Endothelial cell (in vitro differentiated cells): ENCODE measurements around the gene GLIPR1. TPM values are rescaled to one million over a fixed set of nuclear protein-coding genes. Genes with fewer than 3 reads are reported as not detected.

Experiments
- DNase-seq: peaks from one replicate; pipeline ENCODE4 v3.0.0; 2021; ENCODE audit warnings: low spot score
- H3K27ac Mint-ChIP-seq: one replicate; pipeline ENCODE4 v1.8.0; 2021; ENCODE audit warnings: mixed read lengths, inconsistent platforms; ENCODE audit not compliant: unreplicated experiment
- H3K27me3 Mint-ChIP-seq: one replicate; pipeline ENCODE4 v1.8.0; 2021; ENCODE audit warnings: mild to moderate bottlenecking, moderate library complexity, mixed read lengths, inconsistent platforms; ENCODE audit not compliant: unreplicated experiment
- H3K36me3 Mint-ChIP-seq: one replicate; pipeline ENCODE4 v1.8.0; 2021; ENCODE audit warnings: mild to moderate bottlenecking, low read depth, mixed read lengths, inconsistent platforms; ENCODE audit not compliant: unreplicated experiment
- H3K4me1 Mint-ChIP-seq: one replicate; pipeline ENCODE4 v1.8.0; 2021; ENCODE audit warnings: mild to moderate bottlenecking, mixed read lengths, inconsistent platforms; ENCODE audit not compliant: unreplicated experiment
- H3K4me3 Mint-ChIP-seq: one replicate; pipeline ENCODE4 v1.8.0; 2021; ENCODE audit warnings: mild to moderate bottlenecking, mixed read lengths, inconsistent platforms; ENCODE audit not compliant: unreplicated experiment
- H3K9me3 Mint-ChIP-seq: one replicate; pipeline ENCODE4 v1.8.0; 2021; ENCODE audit warnings: mixed read lengths, inconsistent platforms; ENCODE audit not compliant: unreplicated experiment
- total RNA-seq: library from RNA; stranded (reverse); fragmentation: NEBNext Ultra II Directional; extraction: Animal tissue kit (Norgen Biotek cat#: 25700); gene quantifications from one replicate; pipeline ENCODE4 v1.2.1, GENCODE V29; 2021; ENCODE audit not compliant: unreplicated experiment
- TF ChIP-seq, protein P1 (sequence below): fragments of 200-600 bp; sonication (generic); IDR thresholded peaks from one replicate; pipeline ENCODE4 v1.5.0; 2021; ENCODE audit warnings: antibody characterized with exemption; ENCODE audit not compliant: unreplicated experiment

The GLIPR1 gene
- total RNA-seq, 1 donor from 2014 or later, result 0.38 TPM

GRCh38 chr12:75489613-75490210 is 9.2 kb downstream of the GLIPR1 start:
- TF ChIP-seq, protein P1, sequence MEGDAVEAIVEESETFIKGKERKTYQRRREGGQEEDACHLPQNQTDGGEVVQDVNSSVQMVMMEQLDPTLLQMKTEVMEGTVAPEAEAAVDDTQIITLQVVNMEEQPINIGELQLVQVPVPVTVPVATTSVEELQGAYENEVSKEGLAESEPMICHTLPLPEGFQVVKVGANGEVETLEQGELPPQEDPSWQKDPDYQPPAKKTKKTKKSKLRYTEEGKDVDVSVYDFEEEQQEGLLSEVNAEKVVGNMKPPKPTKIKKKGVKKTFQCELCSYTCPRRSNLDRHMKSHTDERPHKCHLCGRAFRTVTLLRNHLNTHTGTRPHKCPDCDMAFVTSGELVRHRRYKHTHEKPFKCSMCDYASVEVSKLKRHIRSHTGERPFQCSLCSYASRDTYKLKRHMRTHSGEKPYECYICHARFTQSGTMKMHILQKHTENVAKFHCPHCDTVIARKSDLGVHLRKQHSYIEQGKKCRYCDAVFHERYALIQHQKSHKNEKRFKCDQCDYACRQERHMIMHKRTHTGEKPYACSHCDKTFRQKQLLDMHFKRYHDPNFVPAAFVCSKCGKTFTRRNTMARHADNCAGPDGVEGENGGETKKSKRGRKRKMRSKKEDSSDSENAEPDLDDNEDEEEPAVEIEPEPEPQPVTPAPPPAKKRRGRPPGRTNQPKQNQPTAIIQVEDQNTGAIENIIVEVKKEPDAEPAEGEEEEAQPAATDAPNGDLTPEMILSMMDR, result no peak
- no peak for DNase-seq
- no peaks in the 10 kb centered on the region for H3K9me3 Mint-ChIP-seq
- peak overlapping the region; percentile 33 for H3K27ac Mint-ChIP-seq
- no peaks in the 10 kb centered on the region for H3K36me3 Mint-ChIP-seq
- H3K4me3 Mint-ChIP-seq, result no peak overlapping the region
- H3K4me1 Mint-ChIP-seq, result peaks cover 11% of the 10 kb centered on the region
- peaks cover 2% of the 10 kb centered on the region for H3K27me3 Mint-ChIP-seq

DNA sequence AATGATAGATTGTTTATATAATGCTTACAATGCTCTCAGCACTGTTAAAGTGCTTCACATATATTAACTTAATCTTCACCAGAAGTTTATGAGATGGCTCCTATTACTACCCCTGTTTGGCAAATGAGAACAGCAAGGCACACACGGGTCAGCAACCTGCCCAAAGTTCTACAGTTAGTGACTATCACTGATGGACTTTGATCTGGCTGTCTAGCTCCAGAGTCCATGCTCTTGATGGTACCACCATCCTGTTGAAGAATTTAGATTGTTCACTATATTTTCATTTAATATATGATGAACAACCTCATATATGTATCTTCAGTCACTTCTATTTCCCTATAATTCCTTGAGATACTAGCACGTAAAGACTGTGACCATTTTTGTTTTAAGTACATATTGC is 10.6 kb downstream of the GLIPR1 start:
- H3K9me3 Mint-ChIP-seq, result no peaks in the 10 kb centered on the region
- DNase-seq, result no peak
- TF ChIP-seq, protein P1, result no peak
- H3K27me3 Mint-ChIP-seq, result peaks cover 2% of the 10 kb centered on the region
- H3K4me1 Mint-ChIP-seq, result peaks cover 11% of the 10 kb centered on the region
- no peak overlapping the region for H3K4me3 Mint-ChIP-seq
- H3K36me3 Mint-ChIP-seq, result no peaks in the 10 kb centered on the region
- no peak overlapping the region for H3K27ac Mint-ChIP-seq

DNA sequence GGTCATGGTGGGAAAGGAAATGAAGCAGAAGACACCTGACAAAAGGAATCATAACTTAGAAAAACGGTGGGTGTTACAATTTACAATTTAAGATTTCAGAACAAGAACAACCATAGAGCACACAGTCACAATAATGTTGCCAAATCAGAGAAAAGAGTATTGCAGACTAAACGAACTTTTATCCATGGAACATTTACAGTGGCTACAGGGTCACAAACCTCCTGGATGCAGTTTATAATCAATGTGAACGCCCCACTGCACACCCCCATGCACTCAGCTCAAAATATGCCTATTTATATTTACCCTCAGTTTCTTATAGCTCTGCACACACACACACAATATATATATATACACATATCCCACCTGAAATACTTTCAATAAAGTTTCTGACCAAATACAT is 22.9 kb downstream of the GLIPR1 start:
- Mint-ChIP-seq H3K27ac (no peak overlapping the region), H3K36me3 (peaks cover 4% of the 10 kb centered on the region), H3K4me3 (no peak overlapping the region), H3K27me3 (no peaks in the 10 kb centered on the region), H3K9me3 (no peaks in the 10 kb centered on the region), H3K4me1 (no peaks in the 10 kb centered on the region)
- TF ChIP-seq, protein P1, result no peak
- DNase-seq, result no peak

DNA sequence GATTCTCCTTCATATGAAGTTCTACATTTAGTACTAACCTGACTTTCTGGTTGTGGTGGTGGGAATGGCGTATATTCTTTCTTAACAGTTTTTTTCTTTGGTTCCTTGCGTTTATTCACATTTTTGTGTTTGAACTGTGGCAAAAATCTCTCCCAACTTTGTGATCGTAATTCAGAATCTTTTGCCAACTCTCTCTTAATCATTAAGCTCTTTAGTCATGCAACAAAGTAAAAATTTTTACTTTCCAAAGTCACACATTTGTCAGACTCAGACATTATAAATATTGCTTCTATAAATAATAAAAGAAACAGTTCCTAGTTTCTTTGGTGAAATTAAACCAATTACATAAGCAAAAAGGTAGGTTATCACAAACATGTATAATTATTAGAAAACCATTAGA is 23.3 kb downstream of the GLIPR1 start:
- no peak for DNase-seq
- TF ChIP-seq, protein P1, result no peak
- no peaks in the 10 kb centered on the region for H3K9me3 Mint-ChIP-seq
- H3K4me3 Mint-ChIP-seq, result no peak overlapping the region
- H3K27me3 Mint-ChIP-seq, result no peaks in the 10 kb centered on the region
- H3K4me1 Mint-ChIP-seq, result no peaks in the 10 kb centered on the region
- H3K36me3 Mint-ChIP-seq, result peaks cover 4% of the 10 kb centered on the region
- no peak overlapping the region for H3K27ac Mint-ChIP-seq

GRCh38 chr12:75505706-75506312 is 25.3 kb downstream of the GLIPR1 start:
- Mint-ChIP-seq H3K27me3 (peaks cover 6% of the 10 kb centered on the region), H3K4me1 (peaks cover 11% of the 10 kb centered on the region), H3K27ac (peak overlapping the region; percentile 2), H3K36me3 (peaks cover 4% of the 10 kb centered on the region), H3K4me3 (no peak overlapping the region), H3K9me3 (no peaks in the 10 kb centered on the region)
- DNase-seq, result no peak
- TF ChIP-seq, protein P1, result peak; percentile 74
